CD4-positive, alpha-beta T cell treated with Interleukin-15 for 1 hour (primary cell): ENCODE measurements around the gene TBATA.
A peak's percentile ranks its signal among the peaks of the same experiment; 100 is the strongest.

ENCODE experiments used
- DNase-seq: peaks from one replicate; pipeline ENCODE4 v3.0.0-alpha.2; 2020

Gene TBATA

DNA sequence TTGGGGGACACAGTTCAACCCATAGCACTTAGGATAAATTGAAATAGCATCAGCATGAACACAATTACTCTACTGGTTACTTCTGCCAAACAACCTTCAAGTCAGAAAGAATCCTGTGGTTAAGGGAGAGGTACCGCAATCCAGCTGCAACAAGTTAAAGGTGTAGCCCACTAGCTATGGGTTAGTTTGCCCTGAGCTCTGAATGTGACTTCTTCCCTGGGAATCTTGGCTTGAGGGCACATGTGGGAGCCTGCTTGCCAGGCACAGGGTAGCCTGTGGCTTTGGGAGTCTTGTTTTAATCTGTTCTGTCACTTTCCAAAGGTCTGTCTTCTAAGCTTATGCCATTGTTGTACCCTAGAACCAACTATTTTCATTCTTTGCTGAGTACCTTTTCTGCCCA is 21.7 kb upstream of the TBATA start:
- DNase-seq = no peak

DNA sequence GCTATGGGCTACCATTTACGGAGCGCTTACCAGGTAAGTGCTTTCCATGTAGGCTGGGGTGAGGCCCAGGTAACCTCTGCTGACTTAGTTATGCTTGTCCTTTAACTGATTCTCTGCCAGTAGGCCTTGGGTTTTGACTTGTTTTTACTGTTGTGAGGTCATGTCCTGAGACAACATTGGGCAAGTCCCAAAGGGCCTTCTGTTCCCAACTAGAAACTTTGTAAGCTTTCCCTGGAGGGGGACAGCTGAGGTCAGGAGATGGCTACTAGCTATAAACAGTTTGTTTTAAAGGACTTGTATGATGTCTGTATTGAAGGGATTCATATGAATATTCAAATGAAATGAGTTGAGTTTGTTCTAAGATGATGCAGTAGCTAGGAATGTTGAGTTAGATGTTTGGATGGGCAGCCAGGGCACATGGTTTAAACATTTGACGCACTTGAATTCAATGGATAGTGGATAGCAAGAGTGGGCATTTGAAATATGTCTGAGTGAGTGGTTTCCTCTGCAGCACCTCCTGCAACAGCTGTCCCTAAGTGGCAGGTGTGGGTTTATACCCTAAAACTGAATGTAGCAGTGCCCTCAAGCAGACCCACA is 20.5 kb upstream of the TBATA start:
- DNase-seq = no peak

DNA sequence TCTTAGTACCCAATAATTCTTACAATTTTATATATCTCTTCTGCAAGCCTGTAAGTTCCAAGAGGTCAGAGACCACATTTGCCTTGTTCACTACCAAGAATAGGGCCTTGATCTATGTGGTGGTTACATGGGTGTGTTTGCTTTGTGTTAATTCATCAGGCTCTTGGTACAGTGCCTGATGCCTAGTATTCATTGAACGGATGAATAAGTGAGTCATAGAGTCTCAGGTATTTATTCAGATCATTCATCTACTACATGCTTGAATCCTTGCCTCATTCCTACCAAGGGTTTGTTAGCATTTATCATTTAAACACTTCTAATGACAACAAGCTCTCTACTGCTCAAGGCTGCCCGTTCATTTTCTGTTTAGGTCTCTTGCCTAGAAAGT is 19.2 kb upstream of the TBATA start:
- DNase-seq = no peak

DNA sequence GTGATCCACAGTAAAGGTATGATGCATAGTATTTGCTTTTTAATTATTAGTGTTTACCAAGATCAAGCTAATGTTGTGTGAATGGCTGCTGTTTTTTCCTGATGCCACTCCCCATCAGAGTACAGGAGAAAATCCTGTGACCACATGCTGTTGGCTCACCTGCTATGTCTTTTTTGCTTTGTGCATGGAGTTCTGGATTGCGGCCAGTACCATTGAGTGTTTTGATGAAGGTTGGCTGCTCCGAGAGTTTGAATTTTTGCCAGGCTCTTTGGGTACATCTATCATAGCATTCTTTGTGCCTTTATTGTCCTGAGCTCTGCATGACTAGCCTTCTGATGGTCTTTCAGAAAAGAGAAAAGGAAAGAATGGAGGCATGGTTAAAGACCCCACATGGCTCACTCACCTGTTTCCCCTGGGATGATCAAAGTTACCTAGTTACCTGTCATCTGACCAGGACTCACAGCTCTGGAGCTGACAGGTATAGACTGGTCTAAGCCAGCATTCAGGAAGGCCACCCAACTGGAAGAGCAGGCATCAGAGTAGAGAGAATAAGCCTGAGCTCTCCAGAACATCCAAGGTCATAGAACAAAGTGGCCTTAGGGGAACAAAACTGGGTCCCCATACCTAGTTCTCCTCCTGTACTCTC is 18.7 kb upstream of the TBATA start:
- DNase-seq = no peak

DNA sequence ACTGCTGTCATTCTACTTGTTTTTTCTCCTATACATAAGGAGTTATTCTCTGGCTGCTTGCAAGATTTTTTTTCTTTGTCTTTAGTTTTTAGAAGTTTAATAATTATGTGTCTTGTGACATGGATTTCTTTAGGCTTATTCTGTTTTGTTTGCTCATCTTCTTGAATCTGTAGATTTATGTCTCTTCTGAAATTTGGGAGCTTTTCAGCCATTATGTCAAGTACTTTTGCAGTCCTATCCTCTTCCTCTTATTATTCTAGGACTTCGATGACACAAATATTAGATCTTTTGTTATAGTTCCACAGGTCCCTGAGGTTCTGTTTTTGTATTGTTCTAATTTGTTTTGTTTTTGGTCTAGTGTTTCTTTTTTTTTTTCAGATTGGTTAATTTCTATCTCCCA is 16.7 kb upstream of the TBATA start:
- DNase-seq = no peak

DNA sequence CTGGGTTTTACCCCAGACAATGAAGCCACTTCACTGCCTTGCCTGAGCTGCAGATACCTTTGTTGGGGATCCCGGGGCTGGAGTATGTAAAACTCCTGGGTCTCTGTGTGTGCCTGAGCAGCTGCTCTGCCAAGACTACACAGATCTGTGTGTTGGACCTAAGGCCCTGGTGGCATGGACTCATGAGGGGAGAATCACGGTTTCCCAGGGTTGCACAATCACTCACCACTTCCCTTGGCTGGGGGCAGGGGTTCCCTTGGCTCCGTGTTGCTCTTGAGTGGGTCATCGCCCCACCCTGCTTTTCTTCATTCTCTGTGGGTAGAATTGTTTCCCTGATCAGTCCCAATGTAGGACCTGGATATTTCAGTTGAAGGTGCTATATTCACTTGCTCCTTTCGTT is 13.9 kb upstream of the TBATA start:
- no peak for DNase-seq

DNA sequence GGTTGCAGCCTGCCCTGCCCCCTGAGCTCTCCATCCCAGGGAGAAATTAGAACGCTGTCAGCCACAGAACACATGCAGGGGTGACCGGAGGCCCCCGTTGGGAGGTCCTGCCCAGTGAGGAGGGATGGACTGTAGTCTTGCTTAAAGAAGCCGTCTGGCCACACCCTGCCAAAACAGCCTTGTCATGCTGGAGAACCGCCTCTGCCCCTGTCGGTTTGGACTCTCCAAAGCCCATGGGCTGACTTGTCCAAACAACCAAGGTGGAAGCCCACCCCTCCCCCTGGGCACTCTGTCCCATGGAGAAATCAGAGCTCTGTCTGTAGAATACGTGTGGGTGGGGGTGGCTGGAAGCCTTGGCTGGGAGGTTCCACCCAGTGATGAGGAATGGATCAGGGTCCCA is 12.7 kb upstream of the TBATA start:
- no peak for DNase-seq

DNA sequence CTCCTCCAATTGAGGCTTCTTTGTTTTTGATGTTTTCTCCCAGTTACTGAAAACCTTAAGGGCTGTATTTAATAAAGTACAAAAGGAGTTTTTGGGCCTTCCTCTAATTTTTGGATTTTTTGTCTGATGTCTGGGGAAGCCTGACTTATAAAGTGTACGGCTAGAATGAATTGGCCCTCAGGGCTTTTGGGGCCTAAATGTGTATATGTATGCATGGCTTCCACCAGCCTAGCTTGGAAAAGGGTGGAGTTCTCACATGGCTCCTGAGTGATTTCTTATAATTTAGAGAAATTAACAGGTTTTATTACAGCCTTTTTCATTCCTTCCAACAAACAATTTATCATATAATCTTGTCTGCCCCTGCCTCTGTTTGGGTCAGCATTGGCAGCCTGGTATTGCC is 10.4 kb upstream of the TBATA start:
- DNase-seq = no peak

DNA sequence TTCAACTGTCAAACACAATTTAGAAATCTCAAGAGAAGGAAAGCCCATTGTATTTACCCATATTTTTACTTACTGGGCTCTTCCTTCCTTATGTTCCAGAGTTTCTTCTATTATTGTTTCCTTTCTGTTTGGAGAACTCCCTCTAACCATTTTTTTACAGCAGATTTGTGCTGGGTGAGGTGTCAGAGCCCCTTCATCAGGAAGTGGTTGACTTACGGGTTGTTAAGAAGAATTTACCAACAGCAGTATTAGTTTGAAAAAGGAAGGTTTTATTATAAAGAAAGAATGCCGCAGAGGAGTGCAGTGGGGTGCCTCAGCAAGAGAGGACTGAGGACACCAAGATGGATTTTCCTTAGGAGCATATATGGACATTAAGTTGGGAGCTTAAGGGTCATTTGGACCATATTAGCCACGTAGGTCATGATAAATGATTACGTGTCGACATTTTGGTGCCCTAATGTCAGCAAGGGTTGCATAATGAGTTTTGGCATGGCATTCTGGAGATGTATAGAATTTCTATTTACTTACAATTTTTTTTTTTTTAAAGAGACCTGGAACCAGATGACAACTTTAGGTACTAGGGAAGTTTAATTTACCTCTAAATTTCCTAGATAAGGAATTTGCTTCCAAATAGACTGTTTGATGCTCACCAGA is 6.3 kb upstream of the TBATA start:
- DNase-seq = no peak

DNA sequence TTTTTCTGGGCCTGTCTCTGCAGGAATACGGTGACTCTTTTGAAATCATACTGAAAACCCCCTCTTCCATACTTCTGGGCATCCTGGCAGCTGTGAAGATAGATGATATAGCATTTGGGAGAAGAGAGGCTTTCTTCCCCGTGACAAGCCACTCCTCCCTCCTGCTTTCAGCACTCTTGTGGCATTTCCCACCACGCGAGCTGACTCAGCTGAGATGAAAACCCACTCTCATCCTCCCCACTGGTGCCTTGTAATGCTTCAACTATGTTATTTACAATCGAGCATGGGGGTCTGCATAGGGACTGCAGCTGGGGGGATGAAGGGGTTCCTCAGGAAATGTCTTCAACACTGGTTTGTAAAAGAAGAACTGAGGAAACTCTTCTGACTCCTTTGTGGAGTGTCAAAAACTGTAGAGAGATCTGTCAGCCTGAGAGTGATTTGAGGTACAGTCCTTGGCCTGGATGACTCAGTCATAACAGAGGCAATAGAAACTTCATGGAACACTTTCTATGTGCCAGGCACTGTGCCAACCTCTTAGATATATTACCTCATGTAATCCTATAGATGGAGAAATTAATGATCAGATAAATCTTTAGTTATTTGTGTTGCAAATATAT is 1.7 kb upstream of the TBATA start:
- no peak for DNase-seq

DNA sequence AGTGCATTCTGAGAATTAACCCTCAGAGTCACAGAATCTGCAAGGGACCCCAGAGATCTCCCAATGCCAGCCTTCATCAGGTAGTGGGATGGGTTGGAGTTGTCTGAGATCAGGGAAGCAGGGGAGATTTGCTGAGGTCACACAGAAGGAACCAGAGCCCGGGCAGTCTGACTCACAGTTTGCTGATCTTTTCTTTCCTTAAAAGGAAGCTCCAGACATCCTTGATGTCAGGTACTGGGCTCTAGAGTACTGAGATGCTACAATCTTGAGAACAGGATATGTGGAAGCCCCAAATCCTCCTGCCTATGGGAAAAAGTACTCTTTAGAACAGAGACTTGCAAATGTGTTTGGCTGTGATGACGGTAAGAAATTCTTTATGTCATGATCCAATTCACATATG is 706 bp downstream of the TBATA start:
- no peak for DNase-seq

DNA sequence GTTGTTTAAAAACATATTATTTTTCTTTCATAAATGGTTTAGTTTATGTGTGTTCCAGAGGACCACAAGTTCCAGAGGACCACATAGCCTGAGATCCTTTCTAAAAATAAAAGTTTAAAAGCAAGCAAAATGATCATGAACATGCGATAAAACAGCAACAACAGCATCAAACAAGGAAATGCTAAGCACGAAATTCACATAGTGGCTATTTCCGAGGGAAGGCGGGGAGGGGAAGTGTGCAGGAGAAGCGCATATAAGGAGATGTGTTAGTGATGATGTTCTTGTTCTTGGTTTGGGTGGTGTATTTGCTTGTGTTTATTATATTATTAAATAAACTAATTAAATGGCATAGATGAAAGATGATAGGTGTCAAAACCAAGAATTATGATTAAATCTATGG is 1.2 kb downstream of the TBATA start:
- DNase-seq = no peak

DNA sequence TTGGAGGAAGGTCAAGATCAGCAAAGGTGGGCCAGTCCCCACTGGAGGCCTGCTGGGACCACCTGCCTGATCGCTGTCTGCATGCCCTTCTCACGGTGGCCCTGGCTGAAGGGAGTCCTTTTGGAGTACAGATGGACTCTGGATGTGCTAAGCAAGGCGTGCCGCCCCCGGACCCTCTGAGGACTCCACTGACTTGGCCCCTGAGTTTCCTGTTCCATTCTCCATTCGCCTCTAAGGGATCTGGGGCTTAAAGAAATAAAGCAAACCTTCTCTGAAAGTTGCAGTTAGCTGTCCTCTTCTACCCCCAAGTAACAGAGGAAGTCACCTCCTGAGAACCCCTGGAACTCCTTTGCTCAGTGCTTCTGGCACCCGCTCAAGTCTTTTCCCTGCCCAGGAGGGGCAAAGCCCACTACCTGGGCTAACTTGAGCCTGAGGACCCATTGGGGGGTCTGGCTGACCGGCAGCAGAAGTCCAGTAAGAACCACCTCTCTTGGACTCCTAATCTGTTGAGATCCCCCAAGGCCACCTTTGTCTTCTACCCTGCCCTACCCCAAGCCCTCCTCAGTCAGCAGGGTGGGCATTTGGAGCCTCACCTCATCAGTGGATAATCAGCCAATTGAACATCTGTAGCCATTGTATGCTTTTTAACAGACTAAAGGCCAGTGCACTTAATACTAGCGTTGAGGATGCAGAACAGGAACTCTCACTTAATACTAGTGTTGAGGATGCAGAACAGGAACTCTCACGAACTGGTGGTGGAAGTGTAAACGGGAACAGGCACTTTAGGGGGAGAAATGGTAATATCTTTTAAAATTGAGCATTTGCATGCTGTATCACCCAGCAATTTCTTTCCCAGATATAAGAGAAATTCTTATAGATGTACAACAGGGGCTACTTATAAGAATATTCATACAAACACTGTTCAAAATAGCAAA is 2.2 kb downstream of the TBATA start:
- no peak for DNase-seq

DNA sequence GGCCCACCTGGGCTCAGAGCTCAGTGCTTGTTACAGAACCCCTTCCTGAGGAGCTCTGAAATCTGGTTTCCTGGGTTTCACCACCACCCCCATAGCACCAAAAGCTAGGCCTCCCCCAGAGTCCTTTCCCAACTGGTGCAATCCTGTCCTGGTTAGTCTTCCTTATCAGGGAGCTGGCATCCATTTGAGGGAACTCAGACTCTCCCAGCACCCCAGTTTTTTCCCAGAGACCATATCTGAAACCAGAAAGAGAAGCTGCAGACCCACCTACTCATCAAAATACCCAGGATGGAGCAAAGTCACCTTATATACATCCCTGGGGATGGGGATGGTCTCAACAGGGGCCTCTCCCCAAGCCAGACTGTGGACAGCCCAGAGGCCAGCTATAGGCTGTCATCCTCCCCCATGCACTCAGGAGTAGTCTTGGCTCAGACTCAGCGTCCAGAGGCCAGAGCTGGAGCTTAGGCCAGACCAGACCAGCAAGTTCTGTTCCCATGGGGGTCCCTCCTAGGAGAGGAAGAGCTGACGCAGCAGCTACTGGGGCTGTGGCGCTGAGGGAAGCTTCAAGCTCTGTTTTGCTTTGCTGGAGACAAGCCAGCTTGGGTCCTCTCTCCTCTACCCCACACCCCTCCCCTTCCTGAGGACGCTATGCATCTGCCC is 3.0 kb downstream of the TBATA start:
- DNase-seq = no peak

DNA sequence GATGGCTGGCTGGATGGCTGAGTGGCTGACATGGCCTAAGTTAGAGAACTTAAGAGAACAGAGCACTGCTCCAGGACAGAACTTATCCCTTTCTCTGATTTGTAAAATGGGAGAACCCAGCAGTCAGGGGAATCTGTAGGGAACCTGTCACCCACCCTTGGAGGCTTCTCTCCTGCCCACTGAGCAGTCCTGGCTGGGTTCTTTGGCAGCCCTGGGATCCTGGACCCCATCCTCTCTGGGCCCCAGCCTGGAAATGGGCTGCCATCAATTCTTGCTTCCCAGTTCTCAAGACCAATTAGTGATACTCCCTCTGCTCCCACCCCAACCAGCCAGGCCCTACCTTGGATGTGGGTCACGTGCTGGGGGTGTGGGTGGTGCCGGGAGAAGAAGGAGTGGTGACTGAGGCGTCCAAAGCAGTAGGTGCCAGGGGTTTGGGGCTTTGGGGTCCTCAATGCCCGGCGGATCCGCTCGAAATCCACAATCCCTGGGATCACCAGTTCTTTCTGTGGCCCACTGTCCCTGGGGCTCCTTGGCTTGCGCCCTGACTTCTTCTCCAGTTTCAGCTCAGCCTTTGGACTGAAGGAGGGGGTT is 3.6 kb downstream of the TBATA start:
- DNase-seq = no peak

DNA sequence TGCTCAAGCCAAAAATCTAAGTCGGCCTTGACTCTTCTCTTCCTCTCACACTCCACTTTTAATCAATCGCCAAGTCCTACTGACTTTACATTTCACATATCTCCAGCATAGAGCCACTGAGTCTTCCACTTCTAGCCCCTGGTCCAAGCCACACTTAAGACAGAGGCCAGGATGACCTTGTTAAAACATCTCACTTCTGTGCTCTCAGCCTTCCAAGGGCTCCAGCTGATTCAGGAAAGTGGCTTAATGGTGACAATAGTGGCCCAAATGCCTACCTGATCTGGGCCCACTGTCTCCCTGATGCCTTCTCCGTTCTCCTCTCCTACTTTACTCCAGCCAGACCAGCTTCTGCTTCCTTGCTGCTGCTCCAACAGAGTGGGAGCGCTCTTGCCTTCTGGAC is 4.4 kb downstream of the TBATA start:
- DNase-seq = no peak

DNA sequence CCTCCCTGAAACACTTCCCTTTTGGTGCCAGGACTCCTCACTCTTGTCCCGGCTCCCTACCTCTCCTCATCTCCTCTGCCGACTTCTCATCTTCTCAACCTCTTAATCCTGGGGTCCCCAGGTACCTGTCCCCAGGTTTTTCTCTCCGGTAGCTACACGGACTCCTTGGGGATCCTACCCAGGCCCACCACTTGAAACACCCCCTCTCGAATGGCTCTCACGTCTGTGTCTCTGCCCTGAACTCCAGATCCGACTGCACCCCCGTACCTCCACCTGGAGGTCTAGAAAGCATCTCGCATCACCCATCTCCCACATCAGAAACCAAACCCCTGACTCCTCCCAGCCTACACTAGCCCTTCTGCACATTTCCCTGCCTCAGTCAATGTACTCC is 4.8 kb downstream of the TBATA start:
- DNase-seq = no peak

DNA sequence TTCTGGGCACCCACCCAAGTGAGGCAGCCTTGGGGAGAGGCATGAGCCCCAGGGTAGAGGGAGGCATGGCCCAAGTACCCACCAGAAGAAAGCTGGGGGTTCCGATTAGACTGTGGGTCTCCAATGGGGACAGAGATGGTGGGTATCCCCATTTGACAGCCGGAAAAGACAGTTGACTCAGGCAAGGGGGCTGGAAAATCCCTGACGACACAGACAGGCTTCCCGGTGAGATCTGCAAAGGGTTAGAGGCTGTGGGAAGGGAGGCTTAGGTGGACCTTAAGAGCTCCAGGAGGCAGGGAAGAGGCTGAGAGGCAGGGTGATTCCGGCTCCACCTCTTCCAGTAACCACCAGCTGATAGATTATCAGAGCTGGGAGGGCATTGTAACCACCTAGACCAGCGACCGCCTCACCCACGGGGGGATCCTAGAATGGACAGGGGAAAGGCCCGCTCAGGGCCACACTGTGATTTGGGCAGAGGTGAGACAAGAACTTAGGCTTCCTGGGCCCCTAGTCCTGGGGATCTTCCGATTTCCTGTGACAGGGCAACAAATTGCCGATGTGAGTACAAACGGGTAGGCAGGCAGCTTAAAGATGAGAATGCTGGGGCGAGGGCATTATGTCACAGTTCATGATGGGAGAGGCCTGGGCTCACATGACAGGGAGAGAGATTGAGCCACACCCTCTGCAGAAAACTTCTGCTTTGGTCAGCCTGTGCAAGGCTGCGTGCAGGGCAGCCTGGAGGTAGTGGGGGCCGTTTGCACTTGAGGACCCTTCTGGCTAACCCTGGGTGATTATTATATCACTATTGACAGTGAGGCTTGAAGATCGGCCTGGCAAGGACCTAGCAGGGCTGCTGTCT is 5.4 kb downstream of the TBATA start:
- DNase-seq = peak; percentile 43

DNA sequence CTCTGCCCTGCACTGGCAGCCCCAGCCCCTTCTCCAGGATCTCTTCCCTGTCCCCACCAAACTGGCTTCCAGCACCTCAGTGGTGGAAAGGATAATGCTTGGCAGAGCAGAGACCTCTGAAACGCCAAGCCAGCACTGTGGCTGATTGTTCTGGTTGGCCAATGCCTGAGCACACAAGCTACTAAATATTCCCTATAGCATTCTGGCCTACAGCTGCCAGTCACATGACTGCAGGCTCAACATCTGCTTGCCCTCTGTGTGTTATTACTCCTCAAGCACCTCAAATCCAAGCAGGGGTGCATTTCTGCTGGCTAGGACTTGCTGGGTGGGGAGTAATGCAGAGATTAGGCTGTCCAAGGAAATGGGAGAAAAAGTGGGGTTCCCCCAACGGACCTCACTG is 6.1 kb downstream of the TBATA start:
- no peak for DNase-seq

DNA sequence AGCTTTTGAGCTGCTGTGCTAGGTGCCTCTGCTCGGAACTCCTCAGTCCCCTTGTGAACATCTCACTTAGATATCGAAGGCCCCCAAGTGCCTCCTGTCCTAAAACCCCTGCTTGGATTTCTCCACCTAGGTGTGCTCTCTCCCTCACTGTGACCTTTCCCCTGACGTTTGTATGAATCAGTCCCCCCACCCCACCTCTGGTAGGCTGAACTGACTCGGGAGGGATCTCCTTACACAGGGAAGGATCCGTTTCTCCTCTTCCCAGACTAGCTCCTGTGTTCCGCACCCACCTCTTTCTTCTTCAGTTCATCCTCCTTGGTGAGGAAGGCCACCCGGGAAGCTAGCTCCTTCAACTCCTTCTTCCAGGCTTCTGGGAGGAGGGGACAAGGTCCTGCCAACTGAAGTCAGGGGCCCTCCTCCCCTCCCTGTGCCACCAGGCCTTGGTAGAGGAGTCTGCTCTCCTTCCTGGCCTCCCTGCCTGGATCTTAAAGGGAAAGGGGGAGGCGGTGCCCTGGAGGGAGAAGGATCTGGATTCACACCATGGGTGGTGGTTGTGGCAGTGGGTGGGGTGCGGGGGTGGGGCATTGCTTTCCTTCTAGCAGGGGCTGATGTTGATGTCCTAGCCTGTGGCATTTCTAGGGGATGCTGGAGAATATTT is 6.8 kb downstream of the TBATA start:
- DNase-seq = no peak
